PC-9 (cell line): Measurements from ENCODE around the gene PDCD6IP. TPM values are rescaled to one million over a fixed set of nuclear protein-coding genes. Genes with fewer than 3 reads are reported as not detected.
A peak's percentile ranks its signal among the peaks of the same experiment; 100 is the strongest.

Source experiments
- Bru-seq: library from RNA; stranded (reverse); fragments of 400-500 nt; gene quantifications from one replicate; lab custom pipeline; 2021; lab: Mats Ljungman, UMichigan
- BruChase-seq, 2 experiments: library from RNA; stranded (reverse); fragments of 400-500 nt; gene quantifications; one replicate each; lab custom pipeline; 2021; lab: Mats Ljungman, UMichigan
- BruUV-seq: library from RNA; stranded (reverse); fragments of 400-500 nt; replicated peaks from 2 replicates; lab custom pipeline; 2021; lab: Mats Ljungman, UMichigan
- CTCF ChIA-PET: fragments of 300-600 bp; sonication (Branson Sonifier 250); formaldehyde crosslinking; loops from one replicate; lab custom pipeline; 2022; ENCODE audit warnings: antibody characterized with exemption; lab: Charles Lee
- POLR2A ChIA-PET: fragments of 300-600 bp; sonication (Branson Sonifier 250); formaldehyde crosslinking; loops from one replicate; lab custom pipeline; 2022; ENCODE audit warnings: antibody characterized with exemption; ENCODE audit not compliant: unreplicated experiment; lab: Charles Lee
- DNase-seq, 2 experiments: peaks; one replicate each; pipeline versions ENCODE4 v3.0.0 to v3.0.0-alpha.2; 2015 to 2022; ENCODE audit warnings: mixed read lengths in 1 of 2
- H2AFZ ChIP-seq: fragments of 200-600 bp; sonication (generic); 2 replicates; pipeline ENCODE4 v1.8.1; 2017; ENCODE audit warnings: antibody characterized with exemption
- H3F3A ChIP-seq: fragments of 200-600 bp; sonication (generic); 2 replicates; pipeline ENCODE4 v1.8.1; 2017; ENCODE audit warnings: antibody characterized with exemption, mild to moderate bottlenecking, low read depth; ENCODE audit not compliant: insufficient read depth
- H3K27ac ChIP-seq: fragments of 200-600 bp; sonication (generic); 2 replicates; pipeline ENCODE4 v1.6.1; 2016; ENCODE audit warnings: mixed run types
- H3K27me3 ChIP-seq: fragments of 200-600 bp; sonication (generic); 2 replicates; pipeline ENCODE4 v1.6.1; 2016; ENCODE audit warnings: low read depth, mixed run types; ENCODE audit not compliant: insufficient read depth
- H3K36me3 ChIP-seq: fragments of 200-600 bp; sonication (generic); 2 replicates; pipeline ENCODE4 v1.6.1; 2016; ENCODE audit warnings: low read depth, mixed run types
- H3K4me1 ChIP-seq: fragments of 200-600 bp; sonication (generic); replicated peaks from 2 replicates; pipeline ENCODE4 v1.6.1; 2016; ENCODE audit warnings: mixed run types; ENCODE audit not compliant: insufficient read depth
- H3K4me2 ChIP-seq: fragments of 200-600 bp; sonication (generic); 2 replicates; pipeline ENCODE4 v1.6.1; 2017; ENCODE audit warnings: mixed run types
- H3K4me3 ChIP-seq: fragments of 200-600 bp; sonication (generic); 2 replicates; pipeline ENCODE4 v1.6.1; 2016; ENCODE audit warnings: mixed run types
- H3K79me2 ChIP-seq: fragments of 200-600 bp; sonication (generic); 2 replicates; pipeline ENCODE4 v1.6.1; 2017; ENCODE audit warnings: low read depth, mixed run types
- H3K9me2 ChIP-seq: fragments of 200-600 bp; sonication (generic); 2 replicates; pipeline ENCODE4 v1.8.1; 2017; ENCODE audit warnings: mild to moderate bottlenecking; ENCODE audit not compliant: insufficient read depth
- H3K9me3 ChIP-seq: fragments of 200-600 bp; sonication (generic); 2 replicates; pipeline ENCODE4 v1.8.1; 2016; ENCODE audit warnings: low read depth; ENCODE audit not compliant: insufficient read depth
- H4K20me1 ChIP-seq: fragments of 200-600 bp; sonication (generic); 2 replicates; pipeline ENCODE4 v1.8.1; 2017; ENCODE audit not compliant: insufficient read depth
- EZH2 ChIP-seq: fragments of 200-600 bp; sonication (generic); IDR thresholded peaks from 2 replicates; pipeline ENCODE4 v1.8.0; 2017; ENCODE audit warnings: antibody characterized with exemption, low read depth
- intact Hi-C: fragments of 100-400 bp; cut with micrococcal nuclease; formaldehyde crosslinking; loops from one replicate; pipeline ENCODE4 v1.10.0; 2022; ENCODE audit not compliant: unreplicated experiment
- long read RNA-seq: library from polyadenylated mRNA; stranded (forward); transcript quantifications from one replicate; pipeline ENCODE4 v2.0.0, GENCODE V29; 2022
- total RNA-seq: library from RNA; stranded (reverse); gene quantifications from 2 replicates; pipeline ENCODE4 v1.2.3, GENCODE V29; 2021
- TF ChIP-seq, protein P1 (sequence below): fragments of 200-600 bp; sonication (generic); conservative IDR thresholded peaks from 2 replicates; pipeline ENCODE4 v1.6.1; 2017; ENCODE audit warnings: mixed run types, antibody characterized with exemption, mild to moderate bottlenecking, moderate library complexity

PDCD6IP gene, protein sequence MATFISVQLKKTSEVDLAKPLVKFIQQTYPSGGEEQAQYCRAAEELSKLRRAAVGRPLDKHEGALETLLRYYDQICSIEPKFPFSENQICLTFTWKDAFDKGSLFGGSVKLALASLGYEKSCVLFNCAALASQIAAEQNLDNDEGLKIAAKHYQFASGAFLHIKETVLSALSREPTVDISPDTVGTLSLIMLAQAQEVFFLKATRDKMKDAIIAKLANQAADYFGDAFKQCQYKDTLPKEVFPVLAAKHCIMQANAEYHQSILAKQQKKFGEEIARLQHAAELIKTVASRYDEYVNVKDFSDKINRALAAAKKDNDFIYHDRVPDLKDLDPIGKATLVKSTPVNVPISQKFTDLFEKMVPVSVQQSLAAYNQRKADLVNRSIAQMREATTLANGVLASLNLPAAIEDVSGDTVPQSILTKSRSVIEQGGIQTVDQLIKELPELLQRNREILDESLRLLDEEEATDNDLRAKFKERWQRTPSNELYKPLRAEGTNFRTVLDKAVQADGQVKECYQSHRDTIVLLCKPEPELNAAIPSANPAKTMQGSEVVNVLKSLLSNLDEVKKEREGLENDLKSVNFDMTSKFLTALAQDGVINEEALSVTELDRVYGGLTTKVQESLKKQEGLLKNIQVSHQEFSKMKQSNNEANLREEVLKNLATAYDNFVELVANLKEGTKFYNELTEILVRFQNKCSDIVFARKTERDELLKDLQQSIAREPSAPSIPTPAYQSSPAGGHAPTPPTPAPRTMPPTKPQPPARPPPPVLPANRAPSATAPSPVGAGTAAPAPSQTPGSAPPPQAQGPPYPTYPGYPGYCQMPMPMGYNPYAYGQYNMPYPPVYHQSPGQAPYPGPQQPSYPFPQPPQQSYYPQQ
- total RNA-seq, result 203 and 209 TPM in 2 replicates
- percentile 93 among the genes with signal in this experiment for Bru-seq, nascent RNA
- BruChase-seq, experiment 1, labeled RNA remaining after a 2-hour chase, result percentile 92 among the genes with signal in this experiment
- BruChase-seq, experiment 2, labeled RNA remaining after a 6-hour chase, result percentile 90 among the genes with signal in this experiment
- long read RNA-seq, full-length matches to known transcripts, result 178 of 367 reads
- long read RNA-seq, partial matches to known transcripts, result 4 of 367 reads
- long read RNA-seq, other reads (novel, unspliced or antisense), result 185 of 367 reads

- H4K20me1 ChIP-seq, result peaks cover 5% of the 10 kb centered on the region; the same call in 1 of the 2 replicates
- ChIA-PET CTCF (no interaction called here), POLR2A (interaction anchor here (0.5 to 1.0 kb wide), 6 partner anchors 13 to 986 kb away, joined by 3 to 6 read pairs (median 4); no protein-coding TSS in a partner anchor)
- TSS peak; percentile 74 for BruUV-seq
- peaks cover 9% of the 10 kb centered on the region for H3K4me1 ChIP-seq
- H3K9me3 ChIP-seq, result no peaks in the 10 kb centered on the region
- no peaks in the 10 kb centered on the region for H3F3A ChIP-seq
- TF ChIP-seq, protein P1, sequence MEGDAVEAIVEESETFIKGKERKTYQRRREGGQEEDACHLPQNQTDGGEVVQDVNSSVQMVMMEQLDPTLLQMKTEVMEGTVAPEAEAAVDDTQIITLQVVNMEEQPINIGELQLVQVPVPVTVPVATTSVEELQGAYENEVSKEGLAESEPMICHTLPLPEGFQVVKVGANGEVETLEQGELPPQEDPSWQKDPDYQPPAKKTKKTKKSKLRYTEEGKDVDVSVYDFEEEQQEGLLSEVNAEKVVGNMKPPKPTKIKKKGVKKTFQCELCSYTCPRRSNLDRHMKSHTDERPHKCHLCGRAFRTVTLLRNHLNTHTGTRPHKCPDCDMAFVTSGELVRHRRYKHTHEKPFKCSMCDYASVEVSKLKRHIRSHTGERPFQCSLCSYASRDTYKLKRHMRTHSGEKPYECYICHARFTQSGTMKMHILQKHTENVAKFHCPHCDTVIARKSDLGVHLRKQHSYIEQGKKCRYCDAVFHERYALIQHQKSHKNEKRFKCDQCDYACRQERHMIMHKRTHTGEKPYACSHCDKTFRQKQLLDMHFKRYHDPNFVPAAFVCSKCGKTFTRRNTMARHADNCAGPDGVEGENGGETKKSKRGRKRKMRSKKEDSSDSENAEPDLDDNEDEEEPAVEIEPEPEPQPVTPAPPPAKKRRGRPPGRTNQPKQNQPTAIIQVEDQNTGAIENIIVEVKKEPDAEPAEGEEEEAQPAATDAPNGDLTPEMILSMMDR, result no peak
- TF ChIP-seq EZH2, result no peak
- intact Hi-C loops, result loop anchor here (5.0 kb wide), 2 partner anchors 81 to 356 kb away; partner anchors contain the start of genes CLASP2 and UBP1
- peak; percentile 80 to 93 for DNase-seq
- H3K4me3 ChIP-seq, result peak within 1 kb of the TSS; percentile 93
- peaks cover 53% of the 10 kb centered on the region for H3K79me2 ChIP-seq
- no peaks in the 10 kb centered on the region for H3K9me2 ChIP-seq
- peak within 1 kb of the TSS; percentile 89 for H2AFZ ChIP-seq
- H3K36me3 ChIP-seq, result no peaks in the 10 kb centered on the region
- no peaks in the 10 kb centered on the region for H3K27me3 ChIP-seq
- peak within 1 kb of the TSS; percentile 87 for H3K4me2 ChIP-seq
- peak within 1 kb of the TSS; percentile 92 for H3K27ac ChIP-seq
These were observed at the start of gene PDCD6IP for GRCh38 chr3:33798418-33799201. PDCD6IP (plus strand) TSS chr3:33798630; CDS start chr3:33798729, 99 bp downstream.

DNA sequence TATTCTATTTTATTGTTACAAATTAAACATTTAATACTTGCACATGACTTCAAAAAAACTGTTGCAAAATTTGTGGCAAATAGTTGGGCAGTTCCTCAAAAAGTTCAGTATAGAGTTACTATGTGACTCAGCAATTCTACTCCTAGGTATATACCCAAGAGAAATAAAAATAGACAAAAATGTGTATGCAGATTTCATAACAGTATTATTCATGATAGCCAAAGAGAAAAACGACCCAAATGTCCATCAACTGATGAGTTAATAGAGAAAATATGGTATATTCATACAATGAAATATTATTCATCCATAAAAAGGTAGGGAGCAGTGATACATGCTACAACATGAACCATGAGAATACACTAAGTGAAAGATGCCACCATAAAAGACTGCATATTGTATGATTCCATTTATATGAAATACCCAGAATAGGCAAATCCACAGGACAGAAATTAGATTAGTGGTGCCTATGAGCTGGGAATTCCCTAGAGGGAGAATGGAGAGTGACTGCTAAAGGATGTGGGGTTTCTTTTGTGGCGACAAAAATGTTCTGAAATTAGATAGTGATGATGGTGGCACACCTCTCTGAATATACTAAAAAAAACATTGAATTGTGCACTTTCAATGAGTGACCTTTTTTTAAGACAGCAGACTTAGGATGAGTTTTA is 48.8 kb upstream of the PDCD6IP start:
- H3K27me3 ChIP-seq, result no peaks in the 10 kb centered on the region
- no TSS peak for BruUV-seq
- ChIA-PET POLR2A (no interaction called here), CTCF (no interaction called here)
- H3K79me2 ChIP-seq, result no peaks in the 10 kb centered on the region
- no peaks in the 10 kb centered on the region for H3K4me1 ChIP-seq
- H4K20me1 ChIP-seq, result no peaks in the 10 kb centered on the region
- no peaks in the 10 kb centered on the region for H3K36me3 ChIP-seq
- H3F3A ChIP-seq, result no peaks in the 10 kb centered on the region
- DNase-seq, result no peak
- no peak overlapping the region for H3K4me2 ChIP-seq
- intact Hi-C loops, result no loop called here
- no peak overlapping the region for H3K27ac ChIP-seq
- H2AFZ ChIP-seq, result no peak overlapping the region
- peaks cover 3% of the 10 kb centered on the region; the same call in 1 of the 2 replicates for H3K9me3 ChIP-seq
- no peaks in the 10 kb centered on the region for H3K9me2 ChIP-seq
- no peak for TF ChIP-seq EZH2
- TF ChIP-seq, protein P1, result no peak
- no peak overlapping the region for H3K4me3 ChIP-seq
